ENCODE measurements around the gene DPH5.

- TF ChIP-seq ZNF565 (CRISPR knock-in tag; conservative IDR thresholded peaks at IDR 0.05; ENCODE audit: low read depth) (no peak), TCF4 (CRISPR knock-in tag; IDR thresholded peaks at IDR 0.05; ENCODE audit: borderline replicate concordance) (no peak), ZC3H10 (CRISPR knock-in tag; IDR thresholded peaks at IDR 0.05) (no peak), SNAI2 (CRISPR knock-in tag; IDR thresholded peaks at IDR 0.05) (no peak), ZFP3 (CRISPR knock-in tag; IDR thresholded peaks at IDR 0.05) (no peak), ARNTL (CRISPR knock-in tag; IDR thresholded peaks at IDR 0.05; ENCODE audit: borderline replicate concordance, low read depth) (no peak), ESRRG (CRISPR knock-in tag; IDR thresholded peaks at IDR 0.05) (no peak), PATZ1 (CRISPR knock-in tag; IDR thresholded peaks at IDR 0.05; ENCODE audit: borderline replicate concordance) (no peak), CSRNP3 (CRISPR knock-in tag; IDR thresholded peaks at IDR 0.05) (no peak), ISL1 (CRISPR knock-in tag; IDR thresholded peaks at IDR 0.05) (no peak), ZNF70 (CRISPR knock-in tag; IDR thresholded peaks at IDR 0.05) (no peak), ZFP30 (CRISPR knock-in tag; IDR thresholded peaks at IDR 0.05) (no peak), OSR1 (CRISPR knock-in tag; IDR thresholded peaks at IDR 0.05) (no peak)
- TF ChIP-seq, protein P1, sequence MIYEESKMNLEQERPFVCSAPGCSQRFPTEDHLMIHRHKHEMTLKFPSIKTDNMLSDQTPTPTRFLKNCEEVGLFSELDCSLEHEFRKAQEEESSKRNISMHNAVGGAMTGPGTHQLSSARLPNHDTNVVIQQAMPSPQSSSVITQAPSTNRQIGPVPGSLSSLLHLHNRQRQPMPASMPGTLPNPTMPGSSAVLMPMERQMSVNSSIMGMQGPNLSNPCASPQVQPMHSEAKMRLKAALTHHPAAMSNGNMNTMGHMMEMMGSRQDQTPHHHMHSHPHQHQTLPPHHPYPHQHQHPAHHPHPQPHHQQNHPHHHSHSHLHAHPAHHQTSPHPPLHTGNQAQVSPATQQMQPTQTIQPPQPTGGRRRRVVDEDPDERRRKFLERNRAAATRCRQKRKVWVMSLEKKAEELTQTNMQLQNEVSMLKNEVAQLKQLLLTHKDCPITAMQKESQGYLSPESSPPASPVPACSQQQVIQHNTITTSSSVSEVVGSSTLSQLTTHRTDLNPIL (CRISPR knock-in tag; IDR thresholded peaks at IDR 0.05; ENCODE audit: low read depth), result no peak
Measured at GRCh38 chr1:100995198-100995988, 30.2 kb downstream of the DPH5 start.

Measured in SK-N-SH treated with all-trans-retinoic acid at 6 μM for 48 hours (cell line).